ENCODE measurements around the gene ARID5B.

The ARID5B gene

GRCh38 chr10:61890430-61890829 is 11.1 kb upstream of the ARID5B start:
- no peak for DNase-seq

- DNase-seq = no peak
Observed at GRCh38 chr10:61890881-61891409, 10.6 kb upstream of the ARID5B start.

- no peak for DNase-seq
Observed at GRCh38 chr10:61891906-61892585, 9.5 kb upstream of the ARID5B start.

- DNase-seq = no peak
Observed at GRCh38 chr10:61892961-61893360, 8.5 kb upstream of the ARID5B start.

- no peak for DNase-seq
Observed at GRCh38 chr10:61894133-61894532, 7.4 kb upstream of the ARID5B start.

- DNase-seq = no peak
Observed at GRCh38 chr10:61895898-61896600, 5.5 kb upstream of the ARID5B start.

- peak; percentile 16 to 74 (median 50) for DNase-seq
Observed at GRCh38 chr10:61896854-61897661, 4.4 kb upstream of the ARID5B start.

GRCh38 chr10:61897671-61898434 is 3.6 kb upstream of the ARID5B start:
- peak in 3 of 6 experiments; percentile 5 to 23 (median 11) for DNase-seq

GRCh38 chr10:61898435-61898778 is 3.1 kb upstream of the ARID5B start:
- DNase-seq = no peak

- peak in 2 of 6 experiments; percentile 10 to 14 for DNase-seq
Observed at GRCh38 chr10:61899069-61899531, 2.4 kb upstream of the ARID5B start.

GRCh38 chr10:61899663-61899996 is 1.9 kb upstream of the ARID5B start:
- DNase-seq = no peak

- DNase-seq = peak in 5 of 6 experiments; percentile 32 to 68 (median 48)
Observed at GRCh38 chr10:61899997-61900828, 1.3 kb upstream of the ARID5B start.

- DNase-seq = no peak
Observed at GRCh38 chr10:61901829-61902444, 438 bp downstream of the ARID5B start.

GRCh38 chr10:61902445-61903220 is 1.1 kb downstream of the ARID5B start:
- peak; percentile 65 to 89 (median 78) for DNase-seq

GRCh38 chr10:61903221-61903927 is 1.9 kb downstream of the ARID5B start:
- DNase-seq = peak; percentile 45 to 82 (median 66)

GRCh38 chr10:61903928-61904344 is 2.4 kb downstream of the ARID5B start:
- DNase-seq = no peak

- no peak for DNase-seq
Observed at GRCh38 chr10:61904733-61905725, 3.5 kb downstream of the ARID5B start.

GRCh38 chr10:61905837-61906561 is 4.5 kb downstream of the ARID5B start:
- DNase-seq = no peak
